SK-N-SH (cell line): Measurements from ENCODE around the gene ZNF3. TPM values are rescaled to one million over a fixed set of nuclear protein-coding genes. Genes with fewer than 3 reads are reported as not detected.

ENCODE experiments used
- CTCF ChIA-PET: fragments of 300-600, 350-600 bp; formaldehyde crosslinking; extraction: SDS; loops from one replicate; lab custom pipeline; 2021; lab: Yijun Ruan, JAX
- POLR2A ChIA-PET: fragments of 350-600 bp; sonication (Branson Sonifier 250); formaldehyde crosslinking; extraction: SDS; loops from one replicate; lab custom pipeline; 2020; ENCODE audit warnings: antibody characterized with exemption, inconsistent platforms; lab: Yijun Ruan, JAX
- DNase-seq: peaks from one replicate; pipeline ENCODE4 v3.0.0; 2012
- H2AFZ ChIP-seq: fragments of 200-600 bp; sonication (generic); 2 replicates; pipeline ENCODE4 v1.8.1; 2016; ENCODE audit warnings: antibody characterized with exemption, mild to moderate bottlenecking, low read depth
- H3F3A ChIP-seq: fragments of 200-600 bp; sonication (generic); replicated peaks from 2 replicates; pipeline ENCODE3; 2016; ENCODE audit warnings: antibody characterized with exemption, mild to moderate bottlenecking; ENCODE audit not compliant: insufficient read depth
- H3K27ac ChIP-seq, 2 experiments: fragments of 200-500 bp in 1 of 2; fragments of 200-600 bp in 1 of 2; sonication (Bioruptor generic) in 1 of 2; sonication (generic), shearing (Covaris generic) in 1 of 2; 2 replicates each; pipeline versions ENCODE4 v1.5.1 to v1.6.1; 2014 to 2016; ENCODE audit warnings: low read depth in 2 of 2, inconsistent platforms in 1 of 2, low read length in 1 of 2, mild to moderate bottlenecking in 1 of 2, mixed read lengths in 1 of 2
- H3K27me3 ChIP-seq: fragments of 200-600 bp; sonication (generic), shearing (Covaris generic); 2 replicates; pipeline ENCODE4 v1.6.1; 2016; ENCODE audit warnings: mixed run types; ENCODE audit not compliant: insufficient read depth
- H3K36me3 ChIP-seq, 2 experiments: fragments of 200-500 bp in 1 of 2; fragments of 200-600 bp in 1 of 2; sonication (Bioruptor generic) in 1 of 2; sonication (generic) in 1 of 2; replicated peaks in 1 of 2; 2 replicates each; pipeline versions ENCODE3 to v1.5.1; 2014 to 2016; ENCODE audit warnings: low read length in 1 of 2, mild to moderate bottlenecking in 1 of 2; ENCODE audit not compliant: insufficient read depth in 2 of 2, control insufficient read depth in 1 of 2
- H3K4me1 ChIP-seq, 2 experiments: fragments of 200-500 bp in 1 of 2; fragments of 200-600 bp in 1 of 2; sonication (Bioruptor generic) in 1 of 2; sonication (generic), shearing (Covaris generic) in 1 of 2; 2 replicates each; pipeline versions ENCODE4 v1.5.1 to v1.6.1; 2014 to 2016; ENCODE audit warnings: low read depth in 1 of 2, low read length in 1 of 2, mixed run types in 1 of 2; ENCODE audit not compliant: insufficient read depth in 2 of 2, control insufficient read depth in 1 of 2
- H3K4me2 ChIP-seq: fragments of 200-600 bp; sonication (generic), shearing (Covaris generic); 2 replicates; pipeline ENCODE4 v1.6.1; 2017; ENCODE audit warnings: mixed run types
- H3K4me3 ChIP-seq, 2 experiments: fragments of 200-500 bp in 1 of 2; fragments of 200-600 bp in 1 of 2; sonication (Bioruptor generic) in 1 of 2; sonication (generic), shearing (Covaris generic) in 1 of 2; 2 replicates each; pipeline versions ENCODE4 v1.5.1 to v1.8.1; 2014 to 2016; ENCODE audit warnings: low read depth in 2 of 2, inconsistent platforms in 1 of 2, low read length in 1 of 2, mild to moderate bottlenecking in 1 of 2, mixed read lengths in 1 of 2, moderate library complexity in 1 of 2
- H3K79me2 ChIP-seq: fragments of 200-600 bp; sonication (generic); 2 replicates; pipeline ENCODE4 v1.8.1; 2017; ENCODE audit warnings: mild to moderate bottlenecking; ENCODE audit not compliant: insufficient read depth
- H3K9ac ChIP-seq: fragments of 200-600 bp; sonication (generic); 2 replicates; pipeline ENCODE4 v1.6.1; 2017; ENCODE audit warnings: mixed run types
- H3K9me2 ChIP-seq: fragments of 200-600 bp; sonication (generic); 2 replicates; pipeline ENCODE4 v1.6.1; 2017; ENCODE audit warnings: mixed run types
- H3K9me3 ChIP-seq: fragments of 200-600 bp; sonication (generic); 2 replicates; pipeline ENCODE4 v1.6.1; 2017; ENCODE audit warnings: mixed run types, mild to moderate bottlenecking, moderate library complexity
- H4K20me1 ChIP-seq: fragments of 200-600 bp; sonication (generic); 2 replicates; pipeline ENCODE4 v1.6.1; 2017; ENCODE audit warnings: mild to moderate bottlenecking, mixed run types; ENCODE audit not compliant: insufficient read depth
- CHD2 ChIP-seq: fragments of 150-350 bp; IDR thresholded peaks from 2 replicates; pipeline ENCODE4 v1.6.1; 2018; ENCODE audit warnings: low read length; ENCODE audit not compliant: partially characterized antibody
- CTCF ChIP-seq: fragments of 200-600 bp; sonication (generic); IDR thresholded peaks from 2 replicates; pipeline ENCODE4 v1.6.1; 2017; ENCODE audit warnings: antibody characterized with exemption, mild to moderate bottlenecking, moderate library complexity
- FOXM1 ChIP-seq: IDR thresholded peaks from 2 replicates; pipeline ENCODE4 v1.4.0; 2012; ENCODE audit warnings: low read depth, mild to moderate bottlenecking
- JUND ChIP-seq: IDR thresholded peaks from 2 replicates; pipeline ENCODE4 v1.4.0; 2012
- MEF2A ChIP-seq: IDR thresholded peaks from 2 replicates; pipeline ENCODE4 v1.4.0; 2012; ENCODE audit warnings: low read depth, borderline replicate concordance
- POLR2AphosphoS5 ChIP-seq: IDR thresholded peaks from 2 replicates; pipeline ENCODE4 v1.6.1; 2012; ENCODE audit warnings: low read depth, low read length
- REST ChIP-seq: IDR thresholded peaks from 2 replicates; pipeline ENCODE4 v1.6.1; 2012; ENCODE audit warnings: mild to moderate bottlenecking, low read depth, low read length, moderate library complexity
- RXRA ChIP-seq: IDR thresholded peaks from 2 replicates; pipeline ENCODE4 v1.4.0; 2012; ENCODE audit warnings: low read depth, mild to moderate bottlenecking, borderline replicate concordance
- TAF1 ChIP-seq: IDR thresholded peaks from 2 replicates; pipeline ENCODE4 v1.6.1; 2012; ENCODE audit warnings: low read depth, mild to moderate bottlenecking, low read length, moderate library complexity, borderline replicate concordance
- YY1 ChIP-seq: IDR thresholded peaks from 2 replicates; pipeline ENCODE4 v1.4.0; 2012; ENCODE audit warnings: low read depth, mild to moderate bottlenecking
- ZBTB33 ChIP-seq: IDR thresholded peaks from 2 replicates; pipeline ENCODE4 v1.4.0; 2012; ENCODE audit warnings: low read depth, borderline replicate concordance
- WGBS: methylation state at CpG from one replicate; pipeline ENCODE4 v1.1.6; 2017; ENCODE audit warnings: low lambda C conversion rate; 5-methylcytosine and 5-hydroxymethylcytosine counted together
- polyA plus RNA-seq, 3 experiments: library from polyadenylated mRNA; depleted of rRNA; stranded (reverse); fragments of >200 nt; gene quantifications; 2 replicates each; pipeline ENCODE4 v1.2.3, GENCODE V29; 2012

The ZNF3 gene
- polyA plus RNA-seq, 1 of the 3 experiments (the other 2 are of a cell fraction) = 30.5 TPM

- TF ChIP-seq CTCF = peak; percentile 33
- TF ChIP-seq JUND = no peak
- no peak for TF ChIP-seq REST
- TF ChIP-seq YY1 = no peak
- no peak for TF ChIP-seq RXRA
These were observed 28.1 kb upstream of the ZNF3 start (continued) for GRCh38 chr7:100109521-100110163.

GRCh38 chr7:100107890-100108289, 26.4 kb upstream of the ZNF3 start:
- no peak for DNase-seq
- Histone ChIP-seq H3K9me3 (no peaks in the 10 kb centered on the region), H4K20me1 (no peaks in the 10 kb centered on the region), H3K79me2 (peaks cover 3% of the 10 kb centered on the region; the same call in 1 of the 2 replicates), H3K4me3 (no peak overlapping the region), H3K9me2 (no peaks in the 10 kb centered on the region), H2AFZ (no peak overlapping the region), H3K4me1 (peaks cover 0 to 2% of the 10 kb centered on the region in 2 experiments; a peak in 2 of 4 replicates), H3K9ac (no peak overlapping the region), H3K27ac (no peak overlapping the region), H3F3A (peaks cover 32% of the 10 kb centered on the region), H3K4me2 (no peak overlapping the region), H3K27me3 (no peaks in the 10 kb centered on the region), H3K36me3 (peaks cover 39 to 47% of the 10 kb centered on the region in 2 experiments)
- no peak for TF ChIP-seq ZBTB33
- TF ChIP-seq MEF2A = no peak
- TF ChIP-seq POLR2AphosphoS5 = no peak
- no peak for TF ChIP-seq TAF1
- TF ChIP-seq CHD2 = no peak
- TF ChIP-seq FOXM1 = no peak
- CTCF ChIA-PET = no interaction called here
- POLR2A ChIA-PET = no interaction called here
- 87% methylated on average over 11 of the region's 11 CpGs for WGBS
